Measurements from ENCODE around the gene UMPS.
"Not testable (repeated sequence)": the region's sequence is repeated elsewhere in the genome, so short reads cannot be mapped to it uniquely, and the experiment has no call there.

Gene UMPS

GRCh38 chr3:124707656-124708062 lies 22.6 kb upstream of the UMPS start:
- no peak for DNase-seq (ENCODE audit: low read depth)

GRCh38 chr3:124714223-124714853 lies 15.9 kb upstream of the UMPS start:
- no peak for DNase-seq (ENCODE audit: low read depth)

- DNase-seq (ENCODE audit: low read depth) = no peak
These were observed 7.7 kb upstream of the UMPS start for GRCh38 chr3:124722589-124722988.

- no peak for DNase-seq (ENCODE audit: low read depth)
These were observed 667 bp downstream of the UMPS start for GRCh38 chr3:124730941-124731297.

GRCh38 chr3:124731760-124732159 lies 1.5 kb downstream of the UMPS start:
- no peak for DNase-seq (ENCODE audit: low read depth)

GRCh38 chr3:124741027-124741426 lies 10.8 kb downstream of the UMPS start:
- DNase-seq (ENCODE audit: low read depth) = no peak

- no peak for DNase-seq (ENCODE audit: low read depth)
These were observed 15.5 kb downstream of the UMPS start for GRCh38 chr3:124745756-124746155.

- no peak for DNase-seq (ENCODE audit: low read depth)
These were observed 17.1 kb downstream of the UMPS start for GRCh38 chr3:124747111-124747981.

GRCh38 chr3:124748560-124749198 lies 18.4 kb downstream of the UMPS start:
- DNase-seq (ENCODE audit: low read depth) = no peak

GRCh38 chr3:124749877-124750276 lies 19.6 kb downstream of the UMPS start:
- DNase-seq (ENCODE audit: low read depth) = not testable (repeated sequence)

GRCh38 chr3:124751501-124751900 lies 21.2 kb downstream of the UMPS start:
- DNase-seq (ENCODE audit: low read depth) = no peak

- no peak for DNase-seq (ENCODE audit: low read depth)
These were observed 21.8 kb downstream of the UMPS start for GRCh38 chr3:124752051-124752450.

- not testable (repeated sequence) for DNase-seq (ENCODE audit: low read depth)
These were observed 27.7 kb downstream of the UMPS start for GRCh38 chr3:124757926-124758325.

GRCh38 chr3:124758851-124759635 lies 28.8 kb downstream of the UMPS start:
- no peak for DNase-seq (ENCODE audit: low read depth)

GRCh38 chr3:124759666-124760401 lies 29.6 kb downstream of the UMPS start:
- no peak for DNase-seq (ENCODE audit: low read depth)

GRCh38 chr3:124760601-124761000 lies 30.3 kb downstream of the UMPS start:
- no peak for DNase-seq (ENCODE audit: low read depth)

GRCh38 chr3:124761250-124761796 lies 31.1 kb downstream of the UMPS start:
- DNase-seq (ENCODE audit: low read depth) = peak; percentile 59

- no peak for DNase-seq (ENCODE audit: low read depth)
These were observed 31.8 kb downstream of the UMPS start for GRCh38 chr3:124761935-124762660.

- DNase-seq (ENCODE audit: low read depth) = no peak
These were observed 32.4 kb downstream of the UMPS start for GRCh38 chr3:124762661-124763011.

- DNase-seq (ENCODE audit: low read depth) = no peak
These were observed 33.0 kb downstream of the UMPS start for GRCh38 chr3:124763206-124763605.

Data from stimulated activated CD8-positive, alpha-beta memory T cell treated with anti-CD3 and anti-CD28 coated beads, Interleukin-15, amount 100 ng/mL, for 24 hours (primary cell).